ENCODE measurements around the gene ZNF318. TPM values are rescaled to one million over a fixed set of nuclear protein-coding genes. Genes with fewer than 3 reads are reported as not detected.
A peak's percentile ranks its signal among the peaks of the same experiment; 100 is the strongest.

ZNF318 gene
- total RNA-seq, 1 donor from 2014 or later: 6.3 TPM

DNA sequence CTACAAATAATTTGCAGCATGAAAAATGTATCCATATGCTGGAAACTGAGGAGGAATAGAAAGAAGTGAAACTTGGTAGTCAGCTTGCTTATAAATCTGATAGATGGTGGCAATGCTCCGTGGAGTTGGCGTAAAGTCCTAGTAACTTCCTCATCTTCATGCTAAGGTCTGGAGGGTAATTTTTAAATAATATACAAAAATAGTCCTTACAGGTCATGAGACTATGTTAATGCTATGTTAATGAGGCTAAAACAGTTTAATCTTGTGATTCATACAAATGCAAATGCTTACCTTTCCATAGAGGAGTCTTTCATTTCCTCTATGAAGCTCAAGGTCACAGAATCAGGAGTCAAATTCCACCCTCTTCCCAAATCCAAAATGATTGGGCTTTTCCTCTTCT, 51.4 kb downstream of the ZNF318 start:
- H3K9me3 ChIP-seq (ENCODE audit: control insufficient read depth in 3 of 3, low read length in 3 of 3): no peaks in the 10 kb centered on the region

DNA sequence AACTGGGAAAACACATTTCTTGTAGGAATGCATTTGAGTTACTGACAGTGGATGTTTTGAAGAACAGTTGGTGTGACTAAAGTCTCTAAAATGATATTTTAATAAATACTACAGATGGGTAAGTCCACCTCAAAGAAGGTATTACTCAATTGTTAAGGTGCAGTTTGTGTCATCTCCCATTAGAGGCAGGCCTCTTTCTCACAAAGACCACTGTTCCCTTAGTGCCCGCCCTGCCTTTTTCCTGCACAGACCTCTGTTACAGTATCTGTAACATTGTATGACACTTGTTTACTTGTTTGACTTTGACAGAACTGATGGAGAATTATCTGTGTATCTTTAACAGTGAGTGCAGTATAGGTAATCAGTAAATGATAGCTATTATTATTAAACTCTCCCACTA, 55.6 kb downstream of the ZNF318 start:
- Histone ChIP-seq H3K4me3 (ENCODE audit: low read length in 3 of 3) (no peak overlapping the region), H3K4me1 (ENCODE audit: control insufficient read depth in 3 of 3, insufficient read depth in 3 of 3, low read length in 3 of 3) (peaks cover 1 to 4% (median 2%) of the 10 kb centered on the region in 3 donors), H3K9me3 (ENCODE audit: control insufficient read depth in 3 of 3, low read length in 3 of 3) (no peaks in the 10 kb centered on the region), H3K27ac (ENCODE audit: low read depth, low read length) (no peak overlapping the region), H3K27me3 (ENCODE audit: control insufficient read depth in 3 of 3, insufficient read depth in 3 of 3, low read length in 3 of 3) (peaks cover 0 to 5% (median 4%) of the 10 kb centered on the region in 3 donors), H3K36me3 (ENCODE audit: control insufficient read depth in 3 of 3, insufficient read depth in 3 of 3, low read length in 3 of 3) (no peaks in the 10 kb centered on the region), H3K9ac (ENCODE audit: low read depth in 1 of 3, low read length in 3 of 3) (no peak overlapping the region)

More for the DNA sequence above, 51.4 kb downstream of the ZNF318 start:
- H3K9ac ChIP-seq (ENCODE audit: low read depth in 1 of 3, low read length in 3 of 3): no peak overlapping the region
- H3K4me1 ChIP-seq (ENCODE audit: control insufficient read depth in 3 of 3, insufficient read depth in 3 of 3, low read length in 3 of 3): no peaks in the 10 kb centered on the region
- H3K27me3 ChIP-seq (ENCODE audit: control insufficient read depth in 3 of 3, insufficient read depth in 3 of 3, low read length in 3 of 3): no peaks in the 10 kb centered on the region
- no peak overlapping the region for H3K27ac ChIP-seq (ENCODE audit: low read depth, low read length)
- no peaks in the 10 kb centered on the region for H3K36me3 ChIP-seq (ENCODE audit: control insufficient read depth in 3 of 3, insufficient read depth in 3 of 3, low read length in 3 of 3)
- no peak overlapping the region for H3K4me3 ChIP-seq (ENCODE audit: low read length in 3 of 3)

DNA sequence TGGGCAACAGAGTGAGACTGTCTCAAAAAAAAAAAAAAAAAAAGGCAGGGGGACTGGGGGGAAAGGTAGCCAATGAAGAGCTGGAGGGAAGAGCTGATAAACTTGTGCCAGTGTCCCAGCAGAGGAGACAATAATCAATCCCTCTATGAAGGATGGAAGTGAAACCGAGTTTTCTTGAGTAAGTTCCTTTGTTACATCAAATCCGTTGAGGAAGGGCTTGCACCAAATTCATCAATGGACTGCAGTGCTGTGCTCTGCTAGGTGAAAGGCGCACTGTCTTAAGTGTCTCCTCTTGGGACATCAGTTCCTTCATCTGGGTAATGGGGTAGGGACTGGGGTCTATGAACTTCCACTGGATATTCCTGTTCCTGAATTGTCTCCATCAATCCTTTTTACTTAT, 57.8 kb downstream of the ZNF318 start:
- no peak overlapping the region for H3K9ac ChIP-seq (ENCODE audit: low read depth in 1 of 3, low read length in 3 of 3)
- H3K27ac ChIP-seq (ENCODE audit: low read depth, low read length): no peak overlapping the region
- H3K36me3 ChIP-seq (ENCODE audit: control insufficient read depth in 3 of 3, insufficient read depth in 3 of 3, low read length in 3 of 3): no peaks in the 10 kb centered on the region
- no peak overlapping the region for H3K4me3 ChIP-seq (ENCODE audit: low read length in 3 of 3)
- H3K4me1 ChIP-seq (ENCODE audit: control insufficient read depth in 3 of 3, insufficient read depth in 3 of 3, low read length in 3 of 3): peaks cover 11 to 12% (median 11%) of the 10 kb centered on the region in 3 donors
- peaks cover 5 to 23% (median 22%) of the 10 kb centered on the region in 3 donors for H3K27me3 ChIP-seq (ENCODE audit: control insufficient read depth in 3 of 3, insufficient read depth in 3 of 3, low read length in 3 of 3)
- H3K9me3 ChIP-seq (ENCODE audit: control insufficient read depth in 3 of 3, low read length in 3 of 3): no peaks in the 10 kb centered on the region

DNA sequence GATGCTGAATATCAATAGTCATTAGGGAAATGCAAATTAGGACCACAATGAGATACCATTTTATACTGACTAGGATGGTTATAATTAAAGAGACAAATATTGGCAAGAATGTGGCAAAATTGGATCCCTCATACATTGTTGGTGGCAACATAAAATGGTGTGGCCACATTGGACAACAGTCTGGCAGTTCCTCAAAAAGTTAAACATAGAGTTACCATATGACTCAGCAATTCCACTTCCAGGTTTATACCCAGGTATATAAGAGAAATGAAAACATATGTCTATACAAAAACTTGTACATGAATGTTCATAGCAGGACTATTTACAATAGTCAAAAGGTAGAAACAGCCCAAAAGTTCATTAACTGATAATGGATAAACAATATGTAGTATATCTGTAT, 58.8 kb downstream of the ZNF318 start:
- Histone ChIP-seq H3K27ac (ENCODE audit: low read depth, low read length) (no peak overlapping the region), H3K27me3 (ENCODE audit: control insufficient read depth in 3 of 3, insufficient read depth in 3 of 3, low read length in 3 of 3) (peaks cover 8 to 30% (median 24%) of the 10 kb centered on the region in 3 donors), H3K36me3 (ENCODE audit: control insufficient read depth in 3 of 3, insufficient read depth in 3 of 3, low read length in 3 of 3) (no peaks in the 10 kb centered on the region), H3K9me3 (ENCODE audit: control insufficient read depth in 3 of 3, low read length in 3 of 3) (no peaks in the 10 kb centered on the region), H3K9ac (ENCODE audit: low read depth in 1 of 3, low read length in 3 of 3) (no peak overlapping the region), H3K4me3 (ENCODE audit: low read length in 3 of 3) (no peak overlapping the region), H3K4me1 (ENCODE audit: control insufficient read depth in 3 of 3, insufficient read depth in 3 of 3, low read length in 3 of 3) (peaks cover 11 to 13% (median 12%) of the 10 kb centered on the region in 3 donors)

DNA sequence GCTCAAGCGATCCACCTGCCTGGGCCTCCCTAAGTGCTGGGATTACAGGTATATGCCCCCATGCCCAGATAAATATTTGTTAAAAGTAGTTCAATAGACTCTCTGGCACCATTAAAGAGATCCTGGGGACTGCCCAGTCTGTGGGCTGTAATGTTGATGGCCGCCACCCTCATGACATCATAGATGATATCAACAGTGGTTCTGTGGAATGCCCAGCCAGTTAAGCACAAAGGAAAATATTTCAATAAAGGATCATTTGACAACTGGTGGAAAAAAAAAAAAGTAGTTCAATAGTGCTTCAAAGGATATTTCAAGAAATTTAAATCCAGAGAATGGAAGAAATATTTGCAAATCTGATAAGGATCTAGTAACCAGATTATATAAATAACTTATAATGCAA, 59.3 kb downstream of the ZNF318 start:
- Histone ChIP-seq H3K9ac (ENCODE audit: low read depth in 1 of 3, low read length in 3 of 3) (no peak overlapping the region), H3K36me3 (ENCODE audit: control insufficient read depth in 3 of 3, insufficient read depth in 3 of 3, low read length in 3 of 3) (no peaks in the 10 kb centered on the region), H3K4me1 (ENCODE audit: control insufficient read depth in 3 of 3, insufficient read depth in 3 of 3, low read length in 3 of 3) (peaks cover 11 to 13% (median 12%) of the 10 kb centered on the region in 3 donors), H3K4me3 (ENCODE audit: low read length in 3 of 3) (no peak overlapping the region), H3K27me3 (ENCODE audit: control insufficient read depth in 3 of 3, insufficient read depth in 3 of 3, low read length in 3 of 3) (peaks cover 8 to 30% (median 24%) of the 10 kb centered on the region in 3 donors), H3K27ac (ENCODE audit: low read depth, low read length) (no peak overlapping the region), H3K9me3 (ENCODE audit: control insufficient read depth in 3 of 3, low read length in 3 of 3) (no peaks in the 10 kb centered on the region)

DNA sequence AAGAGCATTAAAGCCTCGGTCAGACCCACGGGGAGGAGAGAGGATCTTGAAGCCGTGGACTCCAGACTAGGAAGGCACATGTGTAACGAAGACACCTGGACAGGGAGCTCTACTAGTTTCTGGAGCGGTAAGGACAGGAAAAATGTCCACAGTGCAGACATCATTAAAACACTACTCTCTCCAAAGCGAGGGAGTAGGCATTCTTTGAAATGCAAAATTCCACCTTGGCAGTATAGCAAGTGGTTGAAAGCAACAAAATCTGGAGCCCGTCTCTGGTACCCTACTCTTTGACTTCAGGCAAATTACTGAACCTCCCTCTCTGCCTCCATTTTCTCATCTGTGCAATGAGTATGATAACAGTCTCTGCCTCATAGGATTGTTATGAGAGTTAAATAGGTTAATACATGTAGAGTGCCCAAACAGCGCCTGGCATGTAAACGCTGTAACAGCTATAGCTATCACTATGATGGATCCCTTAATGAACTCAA, 60.4 kb downstream of the ZNF318 start:
- Histone ChIP-seq H3K27me3 (ENCODE audit: control insufficient read depth in 3 of 3, insufficient read depth in 3 of 3, low read length in 3 of 3) (peaks cover 8 to 35% (median 28%) of the 10 kb centered on the region in 3 donors), H3K27ac (ENCODE audit: low read depth, low read length) (no peak overlapping the region), H3K9ac (ENCODE audit: low read depth in 1 of 3, low read length in 3 of 3) (no peak overlapping the region), H3K9me3 (ENCODE audit: control insufficient read depth in 3 of 3, low read length in 3 of 3) (no peaks in the 10 kb centered on the region), H3K4me1 (ENCODE audit: control insufficient read depth in 3 of 3, insufficient read depth in 3 of 3, low read length in 3 of 3) (peaks cover 11 to 13% (median 12%) of the 10 kb centered on the region in 3 donors), H3K4me3 (ENCODE audit: low read length in 3 of 3) (peak overlapping the region in 2 of 3 donors; percentile 37 to 43), H3K36me3 (ENCODE audit: control insufficient read depth in 3 of 3, insufficient read depth in 3 of 3, low read length in 3 of 3) (no peaks in the 10 kb centered on the region)

DNA sequence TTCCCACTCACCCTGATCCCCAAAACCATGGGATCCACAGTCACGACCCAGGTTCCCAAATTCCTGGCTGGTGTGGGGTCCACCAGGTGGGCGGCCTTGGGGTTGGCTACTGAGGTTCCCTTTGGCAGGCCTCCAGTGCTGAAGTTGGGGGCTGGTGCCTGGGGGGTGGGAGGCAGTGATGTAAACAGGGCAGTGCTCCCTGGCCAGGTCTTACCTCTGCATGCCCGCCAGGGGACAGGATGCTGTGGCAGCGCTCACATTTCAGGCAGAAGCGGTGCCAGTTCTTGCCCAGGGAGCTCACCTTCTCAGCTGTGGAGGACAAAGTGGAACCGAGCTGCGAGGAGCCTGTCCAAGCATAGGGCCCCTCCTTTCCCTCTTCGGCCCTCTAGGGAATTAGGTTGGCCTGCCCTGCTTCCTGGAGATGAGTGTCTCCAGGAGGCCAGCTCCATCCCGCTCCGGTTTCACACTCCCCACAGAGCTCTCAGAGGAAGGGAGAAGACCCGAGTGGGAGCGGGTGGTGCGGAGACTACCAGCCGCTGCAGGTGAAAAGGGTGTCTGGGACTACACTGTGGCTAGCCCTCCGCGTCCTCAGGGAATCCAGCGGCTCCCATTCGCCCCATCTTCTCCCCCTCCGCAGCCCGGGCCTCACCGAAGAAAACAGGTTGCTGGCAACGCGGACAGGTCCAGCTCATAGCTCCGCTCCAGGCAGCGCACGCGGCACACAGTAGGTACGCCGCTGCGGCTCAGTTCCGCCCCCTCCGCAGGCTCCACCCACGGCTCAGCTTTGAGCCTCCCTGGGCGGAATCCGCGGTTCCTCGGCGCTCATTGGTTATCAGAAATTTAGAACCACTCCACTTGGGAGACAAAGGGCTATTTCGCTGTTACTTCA, 61.1 kb downstream of the ZNF318 start, which contains the start of gene CRIP3:
CRIP3 (minus strand) TSS at position 726 of the 889 bp plus-strand sequence; CDS start at position 692, 34 bp downstream.
- H3K4me1 ChIP-seq (ENCODE audit: control insufficient read depth in 3 of 3, insufficient read depth in 3 of 3, low read length in 3 of 3): peaks cover 11 to 13% (median 12%) of the 10 kb centered on the region in 3 donors
- H3K27me3 ChIP-seq (ENCODE audit: control insufficient read depth in 3 of 3, insufficient read depth in 3 of 3, low read length in 3 of 3): peaks cover 8 to 38% (median 30%) of the 10 kb centered on the region in 3 donors
- H3K9me3 ChIP-seq (ENCODE audit: control insufficient read depth in 3 of 3, low read length in 3 of 3): no peaks in the 10 kb centered on the region
- peak within 1 kb of the TSS; percentile 37 to 45 (median 43) for H3K4me3 ChIP-seq (ENCODE audit: low read length in 3 of 3)
- no peaks in the 10 kb centered on the region for H3K36me3 ChIP-seq (ENCODE audit: control insufficient read depth in 3 of 3, insufficient read depth in 3 of 3, low read length in 3 of 3)
- no peak within 1 kb of the TSS for H3K27ac ChIP-seq (ENCODE audit: low read depth, low read length)
- no peak within 1 kb of the TSS for H3K9ac ChIP-seq (ENCODE audit: low read depth in 1 of 3, low read length in 3 of 3)

DNA sequence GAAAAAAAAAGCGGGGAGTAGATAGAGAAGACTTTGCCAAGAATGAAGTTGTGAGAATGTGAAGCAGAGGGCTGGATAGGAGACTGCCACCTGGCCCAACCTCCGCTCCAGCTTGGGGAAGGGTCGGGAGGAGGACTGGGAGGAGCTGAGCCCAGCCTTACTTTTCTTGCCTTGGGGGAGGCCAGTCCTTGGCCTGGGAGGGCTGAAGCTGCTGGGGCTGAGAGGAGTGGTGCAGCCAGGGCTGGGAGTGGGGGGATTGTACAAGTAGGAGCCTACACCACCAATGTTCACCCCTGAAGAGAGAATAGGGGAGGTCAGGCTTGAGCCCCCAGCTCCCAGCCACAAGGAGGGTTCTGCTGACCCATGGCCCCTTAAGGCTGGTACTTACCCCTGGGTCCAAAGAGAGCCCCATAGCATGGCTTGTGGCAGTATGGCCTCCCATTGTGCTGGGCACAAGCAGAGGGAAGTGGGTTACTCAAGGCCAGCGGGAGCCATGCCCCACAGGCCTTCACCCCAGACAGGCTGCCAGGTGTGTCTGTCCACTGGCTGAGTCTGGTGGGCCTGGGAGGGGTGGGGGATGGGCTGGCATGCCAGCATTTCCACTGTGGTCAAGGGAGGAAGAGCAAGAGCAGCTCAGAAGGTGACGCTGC, 61.9 kb downstream of the ZNF318 start:
- no peak overlapping the region for H3K27ac ChIP-seq (ENCODE audit: low read depth, low read length)

DNA sequence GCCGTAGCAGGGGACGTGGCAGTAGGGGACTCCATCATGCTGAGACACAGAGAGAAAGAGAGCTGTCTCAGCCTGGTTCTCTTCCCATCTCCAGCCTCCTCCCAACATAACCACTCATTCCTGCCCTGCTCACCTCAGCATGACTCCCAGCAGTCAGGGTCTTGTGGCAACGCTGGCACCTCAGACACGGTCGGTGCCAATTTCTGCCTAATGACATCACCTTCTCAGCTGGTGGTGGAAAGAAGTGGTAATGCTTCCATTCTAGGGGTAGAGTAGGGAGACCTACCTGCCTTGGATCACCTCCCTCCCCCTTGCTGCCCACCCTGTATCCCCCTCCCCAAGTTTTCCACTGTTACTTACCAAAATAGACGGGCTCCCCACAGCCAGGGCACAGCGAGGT, 63.4 kb downstream of the ZNF318 start:
- H3K27me3 ChIP-seq (ENCODE audit: control insufficient read depth in 3 of 3, insufficient read depth in 3 of 3, low read length in 3 of 3): peaks cover 23 to 54% (median 43%) of the 10 kb centered on the region in 3 donors
- no peak overlapping the region for H3K9ac ChIP-seq (ENCODE audit: low read depth in 1 of 3, low read length in 3 of 3)
- H3K4me3 ChIP-seq (ENCODE audit: low read length in 3 of 3): no peak overlapping the region
- H3K36me3 ChIP-seq (ENCODE audit: control insufficient read depth in 3 of 3, insufficient read depth in 3 of 3, low read length in 3 of 3): no peaks in the 10 kb centered on the region
- H3K4me1 ChIP-seq (ENCODE audit: control insufficient read depth in 3 of 3, insufficient read depth in 3 of 3, low read length in 3 of 3): peaks cover 11 to 13% (median 12%) of the 10 kb centered on the region in 3 donors
- H3K9me3 ChIP-seq (ENCODE audit: control insufficient read depth in 3 of 3, low read length in 3 of 3): no peaks in the 10 kb centered on the region
- no peak overlapping the region for H3K27ac ChIP-seq (ENCODE audit: low read depth, low read length)

More for the DNA sequence above, 61.9 kb downstream of the ZNF318 start:
- no peak overlapping the region for H3K9ac ChIP-seq (ENCODE audit: low read depth in 1 of 3, low read length in 3 of 3)
- H3K4me1 ChIP-seq (ENCODE audit: control insufficient read depth in 3 of 3, insufficient read depth in 3 of 3, low read length in 3 of 3): peaks cover 11 to 13% (median 12%) of the 10 kb centered on the region in 3 donors
- no peaks in the 10 kb centered on the region for H3K9me3 ChIP-seq (ENCODE audit: control insufficient read depth in 3 of 3, low read length in 3 of 3)
- peaks cover 8 to 39% (median 30%) of the 10 kb centered on the region in 3 donors for H3K27me3 ChIP-seq (ENCODE audit: control insufficient read depth in 3 of 3, insufficient read depth in 3 of 3, low read length in 3 of 3)
- no peaks in the 10 kb centered on the region for H3K36me3 ChIP-seq (ENCODE audit: control insufficient read depth in 3 of 3, insufficient read depth in 3 of 3, low read length in 3 of 3)
- H3K4me3 ChIP-seq (ENCODE audit: low read length in 3 of 3): no peak overlapping the region

Data from skeletal muscle tissue (tissue), 4 donors.